WTC11 (cell line): ENCODE measurements around the gene CCDC157. TPM values are rescaled to one million over a fixed set of nuclear protein-coding genes. Genes with fewer than 3 reads are reported as not detected.

Source experiments
- ATAC-seq: fragments of 200-7000 bp; cut with Tn5 transposase; 2 replicates; pipeline ENCODE4 v1.10.0; 2021; ENCODE audit warnings: mild to moderate bottlenecking, moderate library complexity
- CTCF ChIA-PET: fragments of 300-600 bp; sonication (Branson Sonifier 250); formaldehyde crosslinking; loops from one replicate; lab custom pipeline; 2021; ENCODE audit warnings: antibody characterized with exemption; lab: Charles Lee
- POLR2A ChIA-PET: fragments of 350-600 bp; sonication (Branson Sonifier 250); formaldehyde crosslinking; loops from one replicate; lab custom pipeline; 2021; ENCODE audit warnings: antibody characterized with exemption; lab: Charles Lee
- DNase-seq: peaks from one replicate; pipeline ENCODE4 v3.0.0; 2021; ENCODE audit warnings: low spot score
- H3K27ac Mint-ChIP-seq: 2 replicates; pipeline ENCODE4 v1.8.0; 2021; ENCODE audit warnings: mixed read lengths
- H3K27me3 Mint-ChIP-seq: 2 replicates; pipeline ENCODE4 v1.8.0; 2021; ENCODE audit warnings: low read depth, mild to moderate bottlenecking, moderate library complexity, mixed read lengths
- H3K36me3 Mint-ChIP-seq: 2 replicates; pipeline ENCODE4 v1.8.0; 2021; ENCODE audit warnings: mixed read lengths
- H3K4me1 Mint-ChIP-seq: 2 replicates; pipeline ENCODE4 v1.8.0; 2022; ENCODE audit warnings: mixed read lengths
- H3K4me3 Mint-ChIP-seq: 2 replicates; pipeline ENCODE4 v1.8.0; 2021; ENCODE audit warnings: mild to moderate bottlenecking, moderate library complexity, mixed read lengths
- H3K9me3 Mint-ChIP-seq: 2 replicates; pipeline ENCODE4 v1.8.0; 2021; ENCODE audit warnings: mixed read lengths
- ATF1 ChIP-seq: sonication (generic); formaldehyde crosslinking; IDR thresholded peaks from 2 replicates; pipeline ENCODE4 v1.8.1; 2023; ENCODE audit warnings: mild to moderate bottlenecking, moderate library complexity, missing genetic modification reagents
- CREM ChIP-seq: sonication (generic); formaldehyde crosslinking; IDR thresholded peaks from 2 replicates; pipeline ENCODE4 v1.8.1; 2022; ENCODE audit warnings: mild to moderate bottlenecking, missing genetic modification reagents, moderate library complexity
- ETV6 ChIP-seq: sonication (generic); formaldehyde crosslinking; IDR thresholded peaks from 2 replicates; pipeline ENCODE4 v1.8.1; 2022; ENCODE audit warnings: mild to moderate bottlenecking, missing genetic modification reagents
- GTF2I ChIP-seq: fragments of 250-450 bp; sonication (Bioruptor Pico); conservative IDR thresholded peaks from 2 replicates; pipeline ENCODE4 v1.4.0; 2021; ENCODE audit warnings: mild to moderate bottlenecking
- MYBL2 ChIP-seq: sonication (generic); formaldehyde crosslinking; IDR thresholded peaks from 2 replicates; pipeline ENCODE4 v1.8.1; 2023; ENCODE audit warnings: mild to moderate bottlenecking, moderate library complexity, missing genetic modification reagents
- NR2C2 ChIP-seq: sonication (generic); formaldehyde crosslinking; IDR thresholded peaks from 2 replicates; pipeline ENCODE4 v1.8.0; 2022; ENCODE audit warnings: mild to moderate bottlenecking, missing genetic modification reagents
- SMAD3 ChIP-seq: sonication (generic); formaldehyde crosslinking; IDR thresholded peaks from 2 replicates; pipeline ENCODE4 v1.8.0; 2022; ENCODE audit warnings: missing genetic modification reagents, mild to moderate bottlenecking, borderline replicate concordance
- SMAD4 ChIP-seq: sonication (generic); formaldehyde crosslinking; IDR thresholded peaks from 2 replicates; pipeline ENCODE4 v1.8.0; 2022; ENCODE audit warnings: mild to moderate bottlenecking, missing genetic modification reagents
- SP1 ChIP-seq: sonication (generic); formaldehyde crosslinking; conservative IDR thresholded peaks from 2 replicates; pipeline ENCODE4 v1.8.1; 2022; ENCODE audit warnings: missing genetic modification reagents
- ZNF138 ChIP-seq: sonication (generic); formaldehyde crosslinking; conservative IDR thresholded peaks from 2 replicates; pipeline ENCODE4 v1.8.1; 2022; ENCODE audit warnings: mild to moderate bottlenecking, moderate library complexity, missing genetic modification reagents
- ZNF263 ChIP-seq: sonication (generic); formaldehyde crosslinking; IDR thresholded peaks from 2 replicates; pipeline ENCODE4 v1.8.1; 2022; ENCODE audit warnings: low read depth, mild to moderate bottlenecking, moderate library complexity, missing genetic modification reagents
- ZNF317 ChIP-seq: sonication (generic); formaldehyde crosslinking; IDR thresholded peaks from 2 replicates; pipeline ENCODE4 v1.8.1; 2023; ENCODE audit warnings: low read depth, mild to moderate bottlenecking, moderate library complexity, missing genetic modification reagents, borderline replicate concordance
- ZNF396 ChIP-seq: fragments of 250-450 bp; sonication (Bioruptor Pico); IDR thresholded peaks from 2 replicates; pipeline ENCODE4 v1.8.0; 2021; ENCODE audit warnings: mild to moderate bottlenecking, moderate library complexity, borderline replicate concordance
- total RNA-seq: library from RNA; stranded (reverse); gene quantifications from 3 replicates; pipeline ENCODE4 v1.2.3, GENCODE V29; 2021
- TF ChIP-seq, protein P1 (sequence below): fragments of 250-450 bp; sonication (Bioruptor Pico); IDR thresholded peaks from 2 replicates; pipeline ENCODE4 v1.9.0; 2021; ENCODE audit warnings: mild to moderate bottlenecking
- TF ChIP-seq, protein P2 (sequence below): sonication (generic); formaldehyde crosslinking; IDR thresholded peaks from 2 replicates; pipeline ENCODE4 v1.8.1; 2022; ENCODE audit warnings: mild to moderate bottlenecking, missing genetic modification reagents, moderate library complexity, borderline replicate concordance
- TF ChIP-seq, protein P3 (sequence below): fragments of 250-450 bp; sonication (Bioruptor Pico); IDR thresholded peaks from 2 replicates; pipeline ENCODE4 v2.1.2; 2022; ENCODE audit warnings: mild to moderate bottlenecking, moderate library complexity
- TF ChIP-seq, protein P4 (sequence below): sonication (generic); formaldehyde crosslinking; IDR thresholded peaks from 2 replicates; pipeline ENCODE4 v1.8.0; 2022; ENCODE audit warnings: mild to moderate bottlenecking, missing genetic modification reagents
- TF ChIP-seq, protein P5 (sequence below): sonication (generic); formaldehyde crosslinking; IDR thresholded peaks from 2 replicates; pipeline ENCODE4 v1.8.0; 2022; ENCODE audit warnings: mild to moderate bottlenecking, missing genetic modification reagents
- TF ChIP-seq, protein P6 (sequence below): sonication (generic); formaldehyde crosslinking; IDR thresholded peaks from 2 replicates; pipeline ENCODE4 v1.8.0; 2022; ENCODE audit warnings: mild to moderate bottlenecking, missing genetic modification reagents

The CCDC157 gene
- total RNA-seq, 1 experiment from 2014 or later, result 6.5 TPM

DNA sequence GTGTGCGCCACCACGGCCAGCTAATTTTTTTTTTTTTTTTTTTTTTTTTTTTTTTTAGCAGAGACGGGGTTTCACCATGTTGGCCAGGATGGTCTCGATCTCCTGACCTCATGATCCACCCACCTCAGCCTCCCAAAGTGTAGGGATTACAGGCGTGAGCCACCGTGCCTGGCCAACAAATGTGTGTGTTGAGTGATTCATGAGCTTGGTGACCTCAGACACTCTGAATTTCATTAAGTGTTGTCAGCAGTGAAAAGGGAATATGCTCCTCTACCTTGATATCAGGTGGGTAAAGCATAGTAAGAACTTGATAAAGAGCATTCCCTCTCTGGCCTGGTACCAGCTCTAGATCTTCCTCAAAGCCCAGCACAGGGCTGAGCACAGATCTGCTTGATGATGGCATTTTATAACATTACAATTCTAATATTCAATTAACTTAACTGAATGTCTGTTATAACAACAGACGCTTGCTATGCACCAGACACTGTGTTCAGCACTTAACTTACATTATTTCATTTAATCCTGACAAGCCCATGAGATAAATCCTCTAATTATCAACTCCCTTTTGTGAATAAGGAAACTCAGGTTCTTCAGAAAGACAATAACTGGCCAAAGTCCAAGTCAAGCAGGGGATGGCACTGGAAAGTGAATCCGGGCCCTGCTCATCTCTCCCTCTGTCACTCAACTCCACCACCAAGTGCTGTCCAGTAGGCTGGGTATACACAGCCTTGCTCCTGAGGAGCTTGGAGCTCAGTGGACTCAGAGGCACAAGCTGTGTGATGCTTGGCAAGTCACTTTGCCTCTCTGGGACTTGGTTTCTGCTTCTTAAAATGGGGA, 43.1 kb upstream of the CCDC157 start (continued):
- no peak for TF ChIP-seq MYBL2 (CRISPR knock-in tag)
- no peak for TF ChIP-seq ATF1 (CRISPR knock-in tag)
- TF ChIP-seq, protein P1, sequence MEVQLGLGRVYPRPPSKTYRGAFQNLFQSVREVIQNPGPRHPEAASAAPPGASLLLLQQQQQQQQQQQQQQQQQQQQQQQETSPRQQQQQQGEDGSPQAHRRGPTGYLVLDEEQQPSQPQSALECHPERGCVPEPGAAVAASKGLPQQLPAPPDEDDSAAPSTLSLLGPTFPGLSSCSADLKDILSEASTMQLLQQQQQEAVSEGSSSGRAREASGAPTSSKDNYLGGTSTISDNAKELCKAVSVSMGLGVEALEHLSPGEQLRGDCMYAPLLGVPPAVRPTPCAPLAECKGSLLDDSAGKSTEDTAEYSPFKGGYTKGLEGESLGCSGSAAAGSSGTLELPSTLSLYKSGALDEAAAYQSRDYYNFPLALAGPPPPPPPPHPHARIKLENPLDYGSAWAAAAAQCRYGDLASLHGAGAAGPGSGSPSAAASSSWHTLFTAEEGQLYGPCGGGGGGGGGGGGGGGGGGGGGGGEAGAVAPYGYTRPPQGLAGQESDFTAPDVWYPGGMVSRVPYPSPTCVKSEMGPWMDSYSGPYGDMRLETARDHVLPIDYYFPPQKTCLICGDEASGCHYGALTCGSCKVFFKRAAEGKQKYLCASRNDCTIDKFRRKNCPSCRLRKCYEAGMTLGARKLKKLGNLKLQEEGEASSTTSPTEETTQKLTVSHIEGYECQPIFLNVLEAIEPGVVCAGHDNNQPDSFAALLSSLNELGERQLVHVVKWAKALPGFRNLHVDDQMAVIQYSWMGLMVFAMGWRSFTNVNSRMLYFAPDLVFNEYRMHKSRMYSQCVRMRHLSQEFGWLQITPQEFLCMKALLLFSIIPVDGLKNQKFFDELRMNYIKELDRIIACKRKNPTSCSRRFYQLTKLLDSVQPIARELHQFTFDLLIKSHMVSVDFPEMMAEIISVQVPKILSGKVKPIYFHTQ, result no peak
- TF ChIP-seq CREM (CRISPR knock-in tag), result no peak
- TF ChIP-seq ZNF263 (CRISPR knock-in tag), result no peak
- TF ChIP-seq SMAD4 (CRISPR knock-in tag), result no peak

DNA sequence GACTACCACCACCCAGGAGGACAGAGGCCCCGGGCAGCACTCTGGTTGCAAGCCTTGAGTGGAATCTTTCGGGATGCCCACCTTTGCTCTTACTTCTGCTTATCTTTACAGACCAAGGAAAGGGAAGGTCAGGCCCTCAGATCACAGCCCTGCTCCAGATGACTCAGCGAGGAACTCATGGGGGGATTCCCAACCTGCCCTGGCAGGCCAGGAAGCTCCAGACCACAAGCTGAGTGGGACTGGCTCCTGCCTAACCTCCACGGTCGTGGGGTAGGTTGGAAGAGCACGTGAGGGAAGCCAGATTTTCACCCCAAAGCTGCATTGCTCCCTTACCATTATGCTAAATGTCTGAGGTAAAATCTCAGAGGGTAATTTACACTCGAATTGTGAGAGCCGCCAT, 41.9 kb upstream of the CCDC157 start:
- CTCF ChIA-PET, result interaction anchor here (1.5 to 6.7 kb wide), 2 partner anchors 12 to 27 kb away, joined by 5 to 36 read pairs; partner anchors contain the start of genes CASTOR1 and TBC1D10A
- H3K4me1 Mint-ChIP-seq, result peaks cover 10% of the 10 kb centered on the region
- no peak for DNase-seq
- TF ChIP-seq ZNF317 (CRISPR knock-in tag) (no peak), SMAD3 (no peak), NR2C2 (CRISPR knock-in tag) (no peak), ZNF396 (CRISPR knock-in tag) (no peak), ZNF263 (CRISPR knock-in tag) (no peak), ETV6 (no peak), SP1 (CRISPR knock-in tag) (no peak), ZNF138 (CRISPR knock-in tag) (no peak), GTF2I (CRISPR knock-in tag) (no peak)
- TF ChIP-seq, protein P2, sequence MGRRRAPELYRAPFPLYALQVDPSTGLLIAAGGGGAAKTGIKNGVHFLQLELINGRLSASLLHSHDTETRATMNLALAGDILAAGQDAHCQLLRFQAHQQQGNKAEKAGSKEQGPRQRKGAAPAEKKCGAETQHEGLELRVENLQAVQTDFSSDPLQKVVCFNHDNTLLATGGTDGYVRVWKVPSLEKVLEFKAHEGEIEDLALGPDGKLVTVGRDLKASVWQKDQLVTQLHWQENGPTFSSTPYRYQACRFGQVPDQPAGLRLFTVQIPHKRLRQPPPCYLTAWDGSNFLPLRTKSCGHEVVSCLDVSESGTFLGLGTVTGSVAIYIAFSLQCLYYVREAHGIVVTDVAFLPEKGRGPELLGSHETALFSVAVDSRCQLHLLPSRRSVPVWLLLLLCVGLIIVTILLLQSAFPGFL (CRISPR knock-in tag), result no peak
- TF ChIP-seq, protein P3, sequence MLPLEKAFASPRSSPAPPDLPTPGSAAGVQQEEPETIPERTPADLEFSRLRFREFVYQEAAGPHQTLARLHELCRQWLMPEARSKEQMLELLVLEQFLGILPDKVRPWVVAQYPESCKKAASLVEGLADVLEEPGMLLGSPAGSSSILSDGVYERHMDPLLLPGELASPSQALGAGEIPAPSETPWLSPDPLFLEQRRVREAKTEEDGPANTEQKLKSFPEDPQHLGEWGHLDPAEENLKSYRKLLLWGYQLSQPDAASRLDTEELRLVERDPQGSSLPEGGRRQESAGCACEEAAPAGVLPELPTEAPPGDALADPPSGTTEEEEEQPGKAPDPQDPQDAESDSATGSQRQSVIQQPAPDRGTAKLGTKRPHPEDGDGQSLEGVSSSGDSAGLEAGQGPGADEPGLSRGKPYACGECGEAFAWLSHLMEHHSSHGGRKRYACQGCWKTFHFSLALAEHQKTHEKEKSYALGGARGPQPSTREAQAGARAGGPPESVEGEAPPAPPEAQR (CRISPR knock-in tag), result no peak
- TF ChIP-seq, protein P4, sequence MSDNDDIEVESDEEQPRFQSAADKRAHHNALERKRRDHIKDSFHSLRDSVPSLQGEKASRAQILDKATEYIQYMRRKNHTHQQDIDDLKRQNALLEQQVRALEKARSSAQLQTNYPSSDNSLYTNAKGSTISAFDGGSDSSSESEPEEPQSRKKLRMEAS (CRISPR knock-in tag), result no peak
- TF ChIP-seq, protein P5, sequence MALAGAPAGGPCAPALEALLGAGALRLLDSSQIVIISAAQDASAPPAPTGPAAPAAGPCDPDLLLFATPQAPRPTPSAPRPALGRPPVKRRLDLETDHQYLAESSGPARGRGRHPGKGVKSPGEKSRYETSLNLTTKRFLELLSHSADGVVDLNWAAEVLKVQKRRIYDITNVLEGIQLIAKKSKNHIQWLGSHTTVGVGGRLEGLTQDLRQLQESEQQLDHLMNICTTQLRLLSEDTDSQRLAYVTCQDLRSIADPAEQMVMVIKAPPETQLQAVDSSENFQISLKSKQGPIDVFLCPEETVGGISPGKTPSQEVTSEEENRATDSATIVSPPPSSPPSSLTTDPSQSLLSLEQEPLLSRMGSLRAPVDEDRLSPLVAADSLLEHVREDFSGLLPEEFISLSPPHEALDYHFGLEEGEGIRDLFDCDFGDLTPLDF, result no peak
- TF ChIP-seq, protein P6, sequence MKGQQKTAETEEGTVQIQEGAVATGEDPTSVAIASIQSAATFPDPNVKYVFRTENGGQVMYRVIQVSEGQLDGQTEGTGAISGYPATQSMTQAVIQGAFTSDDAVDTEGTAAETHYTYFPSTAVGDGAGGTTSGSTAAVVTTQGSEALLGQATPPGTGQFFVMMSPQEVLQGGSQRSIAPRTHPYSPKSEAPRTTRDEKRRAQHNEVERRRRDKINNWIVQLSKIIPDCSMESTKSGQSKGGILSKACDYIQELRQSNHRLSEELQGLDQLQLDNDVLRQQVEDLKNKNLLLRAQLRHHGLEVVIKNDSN (CRISPR knock-in tag), result no peak
- H3K4me3 Mint-ChIP-seq, result no peak overlapping the region
- H3K27me3 Mint-ChIP-seq, result no peaks in the 10 kb centered on the region
- H3K36me3 Mint-ChIP-seq, result no peaks in the 10 kb centered on the region
- ATAC-seq, result no peak
- no peaks in the 10 kb centered on the region for H3K9me3 Mint-ChIP-seq
- H3K27ac Mint-ChIP-seq, result no peak overlapping the region
- POLR2A ChIA-PET, result no interaction called here
